ENCODE measurements around the gene C5AR1.
A peak's percentile ranks its signal among the peaks of the same experiment; 100 is the strongest.
"Not testable (repeated sequence)": the region's sequence is repeated elsewhere in the genome, so short reads cannot be mapped to it uniquely, and the experiment has no call there.

C5AR1 gene

GRCh38 chr19:47309608-47310007, at the start of gene C5AR1:
Gene C5AR1, plus strand, starts transcription at chr19:47309861. Its CDS starts 35 bp downstream, at chr19:47309896.
- DNase-seq = no peak

- no peak for DNase-seq
Measured at GRCh38 chr19:47260476-47260875, 49.2 kb upstream of the C5AR1 start.

GRCh38 chr19:47261946-47262793, 47.5 kb upstream of the C5AR1 start:
- not testable (repeated sequence) for DNase-seq

GRCh38 chr19:47264629-47265028, 45.0 kb upstream of the C5AR1 start:
- no peak for DNase-seq

- DNase-seq = no peak
Measured at GRCh38 chr19:47266401-47266941, 43.2 kb upstream of the C5AR1 start.

GRCh38 chr19:47267350-47267759, 42.3 kb upstream of the C5AR1 start:
- no peak for DNase-seq

- DNase-seq = no peak
Measured at GRCh38 chr19:47268028-47268427, 41.6 kb upstream of the C5AR1 start.

GRCh38 chr19:47269596-47269995, 40.1 kb upstream of the C5AR1 start:
- DNase-seq = no peak

- no peak for DNase-seq
Measured at GRCh38 chr19:47270408-47270807, 39.3 kb upstream of the C5AR1 start.

GRCh38 chr19:47271949-47272348, 37.7 kb upstream of the C5AR1 start:
- no peak for DNase-seq

- DNase-seq = no peak
Measured at GRCh38 chr19:47272448-47273312, 37.0 kb upstream of the C5AR1 start.

- peak; percentile 52 to 67 for DNase-seq
Measured at GRCh38 chr19:47273313-47274070, 36.2 kb upstream of the C5AR1 start.

GRCh38 chr19:47274071-47274890, 35.4 kb upstream of the C5AR1 start, which contains the start of gene INAFM1:
Gene INAFM1, plus strand, starts transcription at chr19:47274885. Its CDS starts 35 bp downstream, at chr19:47274920.
- DNase-seq = peak in 1 of 2 experiments; percentile 81

- DNase-seq = no peak
Measured at GRCh38 chr19:47274891-47275761, 34.5 kb upstream of the C5AR1 start.

- no peak for DNase-seq
Measured at GRCh38 chr19:47275791-47276461, 33.7 kb upstream of the C5AR1 start.

GRCh38 chr19:47276513-47276912, 33.1 kb upstream of the C5AR1 start:
- not testable (repeated sequence) for DNase-seq

GRCh38 chr19:47280183-47280797, 29.4 kb upstream of the C5AR1 start:
- DNase-seq = no peak

- DNase-seq = no peak
Measured at GRCh38 chr19:47283405-47284059, 26.1 kb upstream of the C5AR1 start.

- no peak for DNase-seq
Measured at GRCh38 chr19:47284324-47284899, 25.2 kb upstream of the C5AR1 start.
